OCI-LY1 (cell line): ENCODE results near the gene PGAM5.

Source experiments
- H2AFZ ChIP-seq: fragments of 200-600 bp; sonication (generic), shearing (Covaris generic); 2 replicates; pipeline ENCODE4 v1.6.0; 2014; ENCODE audit warnings: antibody characterized with exemption, mild to moderate bottlenecking, low read length
- H3F3A ChIP-seq: fragments of 200-600 bp; sonication (generic), shearing (Covaris generic); 2 replicates; pipeline ENCODE4 v1.6.0; 2014; ENCODE audit warnings: mild to moderate bottlenecking, antibody characterized with exemption, low read length, moderate library complexity; ENCODE audit not compliant: insufficient read depth
- H3K27ac ChIP-seq: fragments of 200-600 bp; sonication (generic); 2 replicates; pipeline ENCODE4 v1.5.1; 2014; ENCODE audit warnings: low read length, mixed run types, mild to moderate bottlenecking, low read depth; ENCODE audit not compliant: poor library complexity, severe bottlenecking
- H3K27me3 ChIP-seq: fragments of 200-600 bp; sonication (generic); 2 replicates; pipeline ENCODE4 v1.6.0; 2014; ENCODE audit warnings: antibody characterized with exemption, mild to moderate bottlenecking, low read length, moderate library complexity; ENCODE audit not compliant: insufficient read depth
- H3K36me3 ChIP-seq: fragments of 200-600 bp; sonication (generic); 2 replicates; pipeline ENCODE4 v1.6.1; 2014; ENCODE audit warnings: mild to moderate bottlenecking, antibody characterized with exemption, low read length, moderate library complexity, mixed read lengths; ENCODE audit not compliant: insufficient read depth
- H3K4me1 ChIP-seq: fragments of 200-600 bp; sonication (generic); 2 replicates; pipeline ENCODE4 v1.5.1; 2014; ENCODE audit warnings: mild to moderate bottlenecking, low read length, moderate library complexity; ENCODE audit not compliant: insufficient read depth, severe bottlenecking
- H3K4me2 ChIP-seq: fragments of 200-600 bp; sonication (generic), shearing (Covaris generic); 2 replicates; pipeline ENCODE4 v1.6.1; 2014; ENCODE audit warnings: low read length
- H3K4me3 ChIP-seq: fragments of 200-600 bp; sonication (generic); 2 replicates; pipeline ENCODE4 v1.5.1; 2014; ENCODE audit warnings: low read length, low read depth, mild to moderate bottlenecking, mixed read lengths; ENCODE audit not compliant: poor library complexity, severe bottlenecking
- H3K79me2 ChIP-seq: fragments of 200-600 bp; shearing (Covaris generic); 2 replicates; pipeline ENCODE4 v1.6.1; 2016; ENCODE audit warnings: mixed run types, low read length, mixed read lengths; ENCODE audit not compliant: insufficient read depth
- H3K9ac ChIP-seq: fragments of 200-600 bp; sonication (generic), shearing (Covaris generic); 2 replicates; pipeline ENCODE4 v1.6.1; 2014; ENCODE audit warnings: mild to moderate bottlenecking, low read length, mixed read lengths
- H3K9me2 ChIP-seq: fragments of 200-600 bp; sonication (generic), shearing (Covaris generic); 2 replicates; pipeline ENCODE4 v1.6.1; 2014; ENCODE audit warnings: low read depth, mild to moderate bottlenecking, low read length, mixed read lengths
- H3K9me3 ChIP-seq: fragments of 200-600 bp; shearing (Covaris generic); 2 replicates; pipeline ENCODE4 v1.6.1; 2014; ENCODE audit warnings: low read length, mixed read lengths
- H4K20me1 ChIP-seq: fragments of 200-600 bp; sonication (generic), shearing (Covaris generic); 2 replicates; pipeline ENCODE4 v1.6.0; 2016; ENCODE audit warnings: mild to moderate bottlenecking, low read length; ENCODE audit not compliant: insufficient read depth
- CTCF ChIP-seq: fragments of 200-600 bp; sonication (generic), shearing (Covaris generic); IDR thresholded peaks from 2 replicates; pipeline ENCODE4 v1.5.1; 2017; ENCODE audit warnings: mild to moderate bottlenecking, antibody characterized with exemption, low read length, moderate library complexity, mixed read lengths
- EZH2 ChIP-seq: fragments of 200-600 bp; sonication (generic), shearing (Covaris generic); IDR thresholded peaks from 2 replicates; pipeline ENCODE4 v1.8.0; 2017; ENCODE audit warnings: borderline replicate concordance, mixed run types, mild to moderate bottlenecking, antibody characterized with exemption, low read length, moderate library complexity, mixed read lengths

PGAM5 gene

DNA sequence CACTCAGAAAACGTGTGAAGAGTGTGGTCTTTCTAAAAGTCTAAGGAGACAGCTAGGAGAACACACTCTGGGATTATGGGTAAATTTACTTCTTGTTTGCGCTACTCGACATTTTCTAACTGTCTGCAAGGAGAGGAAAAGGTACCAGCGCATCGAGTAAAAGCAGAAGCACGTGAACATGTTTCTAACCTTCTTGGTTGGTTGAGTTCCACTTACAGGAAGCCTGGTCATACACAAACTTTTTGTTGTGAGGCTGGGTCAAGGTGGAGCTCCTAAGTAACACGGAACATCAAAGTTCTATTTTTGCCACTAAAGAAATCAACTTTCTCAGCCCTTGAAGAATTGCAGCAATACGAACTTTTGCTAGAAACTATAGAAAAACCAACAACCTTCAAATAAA, 31.0 kb downstream of the PGAM5 start:
- Histone ChIP-seq H3K27me3 (no peaks in the 10 kb centered on the region), H3K9me2 (no peaks in the 10 kb centered on the region), H3K27ac (no peak overlapping the region), H2AFZ (no peak overlapping the region), H4K20me1 (no peaks in the 10 kb centered on the region), H3F3A (no peaks in the 10 kb centered on the region), H3K4me3 (no peak overlapping the region), H3K9me3 (no peaks in the 10 kb centered on the region), H3K9ac (no peak overlapping the region), H3K4me1 (no peaks in the 10 kb centered on the region), H3K4me2 (no peak overlapping the region), H3K36me3 (peaks cover 99% of the 10 kb centered on the region), H3K79me2 (no peaks in the 10 kb centered on the region)
- TF ChIP-seq EZH2 (no peak), CTCF (no peak)

GRCh38 chr12:132743831-132744230, 33.2 kb downstream of the PGAM5 start:
- H3K36me3 ChIP-seq: peaks cover 99% of the 10 kb centered on the region
- H3K79me2 ChIP-seq: no peaks in the 10 kb centered on the region
- H3K27ac ChIP-seq: no peak overlapping the region
- H3K9me2 ChIP-seq: no peaks in the 10 kb centered on the region
- H3K9ac ChIP-seq: no peak overlapping the region
- H3K4me1 ChIP-seq: no peaks in the 10 kb centered on the region
- H3K4me3 ChIP-seq: no peak overlapping the region
- H4K20me1 ChIP-seq: no peaks in the 10 kb centered on the region
- H3K4me2 ChIP-seq: no peak overlapping the region
- H2AFZ ChIP-seq: no peak overlapping the region
- H3K9me3 ChIP-seq: no peaks in the 10 kb centered on the region
- TF ChIP-seq EZH2: no peak
- TF ChIP-seq CTCF: no peak
- H3F3A ChIP-seq: no peaks in the 10 kb centered on the region
- no peaks in the 10 kb centered on the region for H3K27me3 ChIP-seq

DNA sequence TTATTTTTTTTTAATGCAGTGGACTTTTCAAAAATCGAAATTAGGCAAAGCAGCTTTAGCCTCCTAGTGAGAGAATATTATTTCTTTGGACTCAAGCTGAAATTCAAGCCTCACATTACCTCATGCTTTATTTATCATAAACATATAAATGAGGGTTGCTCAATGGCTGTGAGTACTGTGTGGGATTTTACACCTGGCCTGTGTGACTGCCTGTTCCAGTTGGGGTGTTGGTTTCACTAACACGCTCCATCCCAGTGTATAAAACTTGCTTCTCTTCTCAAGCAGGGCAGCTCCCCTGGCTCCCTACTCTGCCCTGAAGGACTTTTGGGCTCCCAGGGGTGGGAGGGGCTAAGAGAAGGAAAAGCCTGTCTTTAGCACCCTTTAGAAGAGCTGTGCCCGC, 36.0 kb downstream of the PGAM5 start:
- H3K4me1 ChIP-seq: no peaks in the 10 kb centered on the region
- no peaks in the 10 kb centered on the region for H3K27me3 ChIP-seq
- no peak overlapping the region for H2AFZ ChIP-seq
- H3K9me3 ChIP-seq: no peaks in the 10 kb centered on the region
- no peak overlapping the region for H3K4me3 ChIP-seq
- no peak overlapping the region for H3K4me2 ChIP-seq
- H3K9ac ChIP-seq: no peak overlapping the region
- no peaks in the 10 kb centered on the region for H4K20me1 ChIP-seq
- no peak for TF ChIP-seq EZH2
- TF ChIP-seq CTCF: no peak
- H3K9me2 ChIP-seq: no peaks in the 10 kb centered on the region
- H3K36me3 ChIP-seq: peaks cover 98% of the 10 kb centered on the region
- H3K27ac ChIP-seq: no peak overlapping the region
- H3K79me2 ChIP-seq: no peaks in the 10 kb centered on the region
- no peaks in the 10 kb centered on the region for H3F3A ChIP-seq
